Central memory CD8-positive, alpha-beta T cell (primary cell): ENCODE data around the gene EFNA1.
A peak's percentile ranks its signal among the peaks of the same experiment; 100 is the strongest.

Experiments
- ATAC-seq: fragments of 150-1000 bp; cut with Tn5 transposase; replicated peaks from 2 replicates; pipeline ENCODE4 v1.10.0; 2022; ENCODE audit warnings: mild to moderate bottlenecking, moderate FRiP score, moderate number of reproducible peaks; ENCODE audit not compliant: poor library complexity, severe bottlenecking; ENCODE audit errors: extremely low read depth
- DNase-seq, 2 donors: peaks; one replicate each; pipeline ENCODE4 v3.0.0; 2021; ENCODE audit warnings: low spot score in 2 of 2
- H3K27ac Mint-ChIP-seq: one replicate; pipeline ENCODE4 v1.8.0; 2022; ENCODE audit warnings: low read depth, mild to moderate bottlenecking, moderate library complexity, mixed read lengths
- H3K27me3 Mint-ChIP-seq: one replicate; pipeline ENCODE4 v1.8.0; 2022; ENCODE audit warnings: mixed read lengths
- H3K36me3 Mint-ChIP-seq: one replicate; pipeline ENCODE4 v1.8.0; 2022; ENCODE audit warnings: mild to moderate bottlenecking, moderate library complexity, mixed read lengths; ENCODE audit not compliant: insufficient read depth
- H3K4me1 Mint-ChIP-seq: one replicate; pipeline ENCODE4 v1.8.0; 2022; ENCODE audit warnings: mixed read lengths
- H3K4me3 Mint-ChIP-seq: one replicate; pipeline ENCODE4 v1.8.0; 2022; ENCODE audit warnings: mild to moderate bottlenecking, moderate library complexity, mixed read lengths
- H3K9me3 Mint-ChIP-seq: one replicate; pipeline ENCODE4 v1.8.0; 2022; ENCODE audit warnings: mixed read lengths

Gene EFNA1

DNA sequence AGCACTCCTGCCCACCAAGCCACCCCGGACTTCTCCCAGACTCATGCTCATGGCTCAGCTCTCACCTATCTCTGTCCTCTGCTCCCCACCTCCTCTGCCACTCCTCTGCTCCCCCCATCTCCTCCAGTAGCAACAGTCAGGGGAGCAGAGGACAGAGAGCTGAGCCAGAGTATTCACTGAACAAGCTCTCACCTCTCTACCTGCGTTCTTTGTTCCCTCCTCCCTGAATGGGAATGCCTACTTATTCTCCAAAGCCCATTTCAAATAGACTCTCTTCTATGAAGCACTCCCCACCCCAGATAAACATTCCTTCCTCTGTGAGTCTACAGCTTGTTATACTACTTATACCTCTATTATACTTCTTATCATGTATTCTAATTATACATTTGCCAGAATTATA lies 6.4 kb upstream of the EFNA1 start:
- DNase-seq (no peak), ATAC-seq (no peak)
- peaks cover 19% of the 10 kb centered on the region for H3K27me3 Mint-ChIP-seq
- no peak overlapping the region for H3K27ac Mint-ChIP-seq
- no peaks in the 10 kb centered on the region for H3K36me3 Mint-ChIP-seq
- H3K4me1 Mint-ChIP-seq: no peaks in the 10 kb centered on the region
- no peaks in the 10 kb centered on the region for H3K9me3 Mint-ChIP-seq
- H3K4me3 Mint-ChIP-seq: no peak overlapping the region

DNA sequence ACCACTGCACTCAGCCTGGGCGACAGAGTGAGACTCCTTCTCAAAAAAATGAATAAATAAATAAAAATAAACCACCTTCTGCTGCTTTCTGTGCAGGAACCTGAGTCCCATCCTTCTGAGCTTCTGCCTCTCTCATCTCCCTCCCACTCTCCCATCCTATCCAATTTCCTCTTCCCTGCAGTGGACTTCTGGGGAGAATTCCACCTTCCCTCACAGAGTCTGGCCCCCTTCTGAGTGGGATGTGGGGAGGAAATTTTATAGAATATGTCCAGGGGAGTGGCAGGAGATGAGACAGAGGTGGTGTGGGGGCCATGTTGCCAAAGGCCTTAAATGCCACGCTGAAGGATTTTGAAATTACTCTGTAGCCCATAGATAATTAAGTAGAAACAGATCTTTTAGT lies 5.4 kb upstream of the EFNA1 start:
- ATAC-seq (no peak), DNase-seq (no peak)
- H3K4me3 Mint-ChIP-seq: no peak overlapping the region
- no peak overlapping the region for H3K27ac Mint-ChIP-seq
- peaks cover 9% of the 10 kb centered on the region for H3K4me1 Mint-ChIP-seq
- no peaks in the 10 kb centered on the region for H3K36me3 Mint-ChIP-seq
- H3K27me3 Mint-ChIP-seq: peaks cover 19% of the 10 kb centered on the region
- H3K9me3 Mint-ChIP-seq: no peaks in the 10 kb centered on the region

DNA sequence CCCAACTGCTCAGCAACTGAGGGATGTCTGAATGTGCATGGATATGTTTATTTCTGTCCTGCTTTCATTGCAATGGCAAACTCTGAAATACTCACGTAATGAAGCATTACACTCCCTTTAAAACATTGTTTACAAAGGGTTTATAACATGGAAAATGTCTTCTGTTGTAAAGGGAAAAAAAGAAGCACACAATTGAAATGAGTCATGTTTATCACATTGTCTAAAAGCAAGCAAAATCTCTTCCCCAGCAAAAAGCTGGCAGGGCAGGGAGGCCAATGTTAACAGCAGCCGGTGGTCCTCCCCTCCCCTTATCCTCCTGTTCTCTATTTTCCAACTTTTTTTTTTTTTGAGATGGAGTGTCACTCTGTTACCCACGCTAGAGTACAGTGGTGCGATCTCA lies 3.9 kb upstream of the EFNA1 start:
- Mint-ChIP-seq H3K4me3 (no peak overlapping the region), H3K27me3 (peaks cover 22% of the 10 kb centered on the region), H3K36me3 (no peaks in the 10 kb centered on the region), H3K4me1 (peaks cover 20% of the 10 kb centered on the region), H3K27ac (no peak overlapping the region), H3K9me3 (no peaks in the 10 kb centered on the region)
- ATAC-seq: no peak
- no peak for DNase-seq

DNA sequence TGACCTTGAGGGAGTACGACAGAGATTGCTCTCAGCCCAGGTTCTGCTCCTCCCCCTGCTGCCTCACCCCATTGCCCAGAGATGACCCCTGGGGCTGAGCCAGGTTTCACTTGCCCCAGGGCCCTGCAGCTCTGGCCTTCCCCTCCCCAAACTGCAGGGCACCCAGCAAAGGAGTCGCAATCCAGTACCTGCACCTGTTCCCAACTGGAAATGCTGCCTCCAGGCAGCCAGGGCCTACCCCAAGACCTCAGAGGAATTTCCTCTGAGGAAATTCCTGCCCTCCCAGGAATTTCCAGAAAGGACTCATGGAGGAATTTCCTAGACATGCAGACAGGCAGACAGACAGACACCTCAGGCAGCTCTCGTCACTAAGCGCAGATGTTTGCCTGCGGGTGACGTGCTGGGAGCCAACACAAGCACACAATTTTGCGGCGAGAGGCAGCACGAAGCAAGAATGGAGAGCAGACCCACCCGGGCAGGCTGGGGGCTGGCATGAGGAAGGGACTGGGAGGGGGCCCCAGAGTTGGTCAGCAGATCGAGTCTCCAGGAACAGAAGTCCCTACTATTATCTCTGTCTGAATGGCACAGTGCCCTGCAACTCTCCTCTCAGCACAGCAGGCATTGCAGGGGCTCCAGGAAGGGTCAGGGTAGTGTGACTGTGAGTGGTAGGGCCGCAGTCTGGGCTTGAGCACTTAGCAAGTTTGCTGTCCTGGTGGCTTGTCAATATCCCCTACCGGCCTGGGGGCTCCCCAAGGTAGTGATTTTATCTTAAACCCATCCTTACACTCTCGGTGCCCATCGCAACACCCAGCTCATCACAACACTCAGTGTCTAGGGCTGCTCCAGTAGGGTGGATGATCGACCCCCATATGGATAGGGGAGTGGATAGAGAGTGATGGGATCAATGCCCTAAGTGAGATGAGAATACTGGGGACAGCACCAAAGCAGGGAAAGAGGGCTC lies 2.9 kb upstream of the EFNA1 start:
- peaks cover 31% of the 10 kb centered on the region for H3K27me3 Mint-ChIP-seq
- ATAC-seq: no peak
- H3K9me3 Mint-ChIP-seq: no peaks in the 10 kb centered on the region
- H3K36me3 Mint-ChIP-seq: no peaks in the 10 kb centered on the region
- peaks cover 24% of the 10 kb centered on the region for H3K4me1 Mint-ChIP-seq
- H3K27ac Mint-ChIP-seq: no peak overlapping the region
- no peak for DNase-seq
- H3K4me3 Mint-ChIP-seq: no peak overlapping the region

DNA sequence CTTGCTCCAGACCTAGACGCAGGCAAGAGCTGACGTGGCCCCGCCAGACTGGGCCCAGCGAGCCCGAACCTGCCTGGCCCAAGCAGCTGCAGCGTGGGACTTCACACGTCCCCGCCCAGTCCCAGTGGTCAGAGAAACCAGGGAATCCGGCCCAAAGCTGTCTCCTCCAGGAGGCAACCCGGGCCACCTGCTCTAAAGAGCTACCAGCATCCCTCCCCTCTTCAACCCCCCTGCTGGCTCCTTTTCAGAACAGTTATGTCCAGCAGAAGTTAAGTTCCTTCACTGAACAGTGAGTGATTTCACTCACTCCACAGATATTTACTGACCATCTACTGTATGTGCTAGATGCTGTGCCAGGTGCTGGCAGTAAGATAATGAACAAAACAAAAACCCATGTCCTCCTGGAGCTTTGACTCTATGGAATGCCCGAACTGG lies 2.1 kb upstream of the EFNA1 start:
- no peak for ATAC-seq
- no peak for DNase-seq
- Mint-ChIP-seq H3K4me3 (peak overlapping the region; percentile 32), H3K27me3 (peaks cover 36% of the 10 kb centered on the region), H3K9me3 (no peaks in the 10 kb centered on the region), H3K27ac (no peak overlapping the region), H3K36me3 (no peaks in the 10 kb centered on the region), H3K4me1 (peaks cover 24% of the 10 kb centered on the region)

DNA sequence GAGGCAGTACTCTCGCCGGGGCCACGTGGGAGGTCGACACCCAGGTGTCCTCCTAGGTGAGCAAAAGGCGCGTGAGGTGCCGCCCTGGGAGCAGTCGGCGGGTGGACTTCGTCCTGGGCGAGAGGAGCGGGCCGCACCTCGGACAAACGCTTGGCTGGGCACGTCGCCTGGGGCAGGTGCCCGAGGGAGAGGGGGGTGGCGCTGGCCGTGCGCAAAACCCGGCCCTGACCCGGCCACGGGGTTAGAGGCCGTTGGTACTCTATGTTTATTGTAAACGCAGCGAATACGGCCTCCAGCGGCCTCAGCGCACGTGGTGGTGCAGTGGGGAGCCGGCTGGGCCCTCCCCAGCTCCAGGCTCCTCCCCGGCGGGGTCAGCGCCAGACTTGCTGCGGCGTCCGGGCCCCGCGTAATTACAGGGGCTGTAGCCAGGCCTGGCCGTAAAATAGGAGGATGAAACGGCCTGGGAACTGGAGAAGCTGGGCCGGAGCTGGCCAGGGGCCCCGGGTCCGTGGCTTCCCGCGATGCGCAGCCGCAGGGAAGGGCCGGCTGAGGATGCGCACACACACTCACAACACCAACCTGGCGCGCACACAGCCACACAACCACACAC lies 1.6 kb upstream of the EFNA1 start:
- ATAC-seq: no peak
- DNase-seq: no peak
- peaks cover 24% of the 10 kb centered on the region for H3K4me1 Mint-ChIP-seq
- H3K9me3 Mint-ChIP-seq: no peaks in the 10 kb centered on the region
- H3K27me3 Mint-ChIP-seq: peaks cover 41% of the 10 kb centered on the region
- peak overlapping the region; percentile 81 for H3K4me3 Mint-ChIP-seq
- H3K27ac Mint-ChIP-seq: no peak overlapping the region
- H3K36me3 Mint-ChIP-seq: no peaks in the 10 kb centered on the region

DNA sequence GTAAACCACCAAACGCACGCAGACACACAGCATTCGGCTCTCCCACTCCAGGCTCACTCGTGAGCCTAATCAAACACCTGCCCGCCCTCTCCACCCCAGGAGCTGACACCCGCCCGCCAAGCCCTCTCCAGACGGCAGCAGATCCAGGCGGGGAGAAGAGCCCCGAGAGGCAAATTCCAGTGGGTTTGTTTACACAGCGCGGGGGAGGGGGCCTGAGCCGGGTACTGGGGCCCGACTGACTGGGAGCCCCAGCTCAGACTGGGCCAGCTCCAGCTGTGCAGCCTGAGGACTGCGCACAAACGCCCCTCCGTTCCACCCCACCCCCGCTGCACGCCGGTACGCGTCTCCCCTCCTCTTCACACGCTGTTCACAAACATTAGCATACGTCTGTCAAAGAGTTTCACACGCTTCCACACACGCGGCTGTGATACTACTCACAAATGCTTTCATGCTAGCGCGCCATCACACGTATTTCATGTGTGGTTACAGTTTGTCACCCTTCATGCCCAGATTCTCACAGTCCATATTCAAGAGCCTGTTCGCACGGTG lies 1.0 kb upstream of the EFNA1 start:
- Mint-ChIP-seq H3K27ac (peak overlapping the region; percentile 30), H3K4me1 (peaks cover 24% of the 10 kb centered on the region), H3K9me3 (no peaks in the 10 kb centered on the region), H3K36me3 (no peaks in the 10 kb centered on the region), H3K4me3 (peak overlapping the region; percentile 81), H3K27me3 (peaks cover 44% of the 10 kb centered on the region)
- DNase-seq (peak in 1 of 2 donors; percentile 50), ATAC-seq (peak; percentile 93)

DNA sequence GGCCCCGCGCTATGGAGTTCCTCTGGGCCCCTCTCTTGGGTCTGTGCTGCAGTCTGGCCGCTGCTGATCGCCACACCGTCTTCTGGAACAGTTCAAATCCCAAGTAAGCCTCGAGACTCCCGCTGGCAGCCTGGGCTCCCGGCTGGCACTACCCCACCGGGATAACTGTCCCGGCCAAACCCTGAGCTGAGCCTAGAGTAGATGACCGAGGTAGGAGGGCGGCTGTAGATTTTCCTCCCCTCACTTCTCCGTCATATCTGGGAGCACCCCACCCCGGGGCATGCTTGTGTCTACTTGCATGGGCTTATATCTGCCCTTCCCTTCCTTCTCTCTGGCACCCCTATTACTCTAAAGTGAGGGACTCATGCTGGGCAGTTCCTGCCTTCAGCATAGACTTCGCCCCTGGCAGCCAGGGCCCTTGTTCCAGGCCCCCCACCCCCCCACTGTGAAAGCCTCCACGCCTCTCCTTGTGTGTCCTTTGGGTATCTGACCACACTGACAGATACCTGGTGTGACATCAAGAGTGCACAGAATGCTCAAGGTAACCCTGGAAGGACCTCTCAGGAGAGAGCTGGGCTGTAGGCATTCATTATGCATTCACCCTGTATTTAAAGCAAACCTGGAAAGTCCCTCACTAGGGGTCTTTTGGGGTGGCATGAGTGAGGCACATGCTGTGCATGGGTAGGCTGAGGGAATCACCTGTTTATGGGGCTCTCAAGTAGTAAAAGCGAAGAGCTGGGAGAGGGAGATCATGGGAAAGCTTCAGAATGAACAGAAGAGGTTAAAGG lies 485 bp downstream of the EFNA1 start:
- H3K4me1 Mint-ChIP-seq: peaks cover 24% of the 10 kb centered on the region
- peak overlapping the region; percentile 81 for H3K4me3 Mint-ChIP-seq
- no peak for DNase-seq
- no peaks in the 10 kb centered on the region for H3K9me3 Mint-ChIP-seq
- no peaks in the 10 kb centered on the region for H3K36me3 Mint-ChIP-seq
- H3K27ac Mint-ChIP-seq: peak overlapping the region; percentile 13
- peaks cover 44% of the 10 kb centered on the region for H3K27me3 Mint-ChIP-seq
- ATAC-seq: no peak

DNA sequence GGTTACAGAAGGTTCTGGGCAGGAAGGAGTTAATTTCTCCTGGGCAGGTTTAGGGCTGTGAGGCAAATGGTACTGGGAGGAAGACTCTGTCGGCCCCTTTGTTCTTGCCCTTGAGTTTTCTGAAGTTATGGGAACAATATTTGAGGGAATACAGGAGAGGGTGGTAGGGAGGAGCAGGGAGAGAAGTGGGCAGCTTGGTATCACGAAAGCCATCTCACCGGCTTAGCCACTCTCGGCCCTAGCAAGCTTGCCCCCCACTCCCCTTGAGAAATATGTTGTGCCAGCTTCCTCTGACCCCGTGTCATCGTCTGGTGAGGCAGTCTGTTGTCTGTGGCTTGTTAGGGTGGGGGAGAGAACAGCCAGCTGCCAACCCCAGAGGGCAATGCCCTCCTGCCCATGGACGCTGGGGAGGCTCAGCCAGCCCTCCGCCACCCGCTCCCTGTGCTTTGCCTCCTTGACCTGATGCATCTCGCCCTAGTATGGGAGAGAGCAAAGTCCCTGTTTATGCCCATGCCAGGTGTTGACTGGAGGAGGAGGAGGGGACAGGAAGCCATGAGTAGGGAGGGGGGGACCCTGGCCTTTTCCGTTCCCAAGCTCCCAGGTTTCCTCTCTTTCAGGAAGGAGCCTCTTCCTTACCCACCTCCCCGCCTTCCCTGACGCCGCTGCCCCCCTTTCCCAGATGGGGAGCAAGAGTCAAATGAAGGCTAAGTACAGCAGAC lies 1.2 kb downstream of the EFNA1 start:
- Mint-ChIP-seq H3K4me3 (peak overlapping the region; percentile 81), H3K27me3 (peaks cover 44% of the 10 kb centered on the region), H3K4me1 (peaks cover 24% of the 10 kb centered on the region), H3K9me3 (no peaks in the 10 kb centered on the region), H3K36me3 (no peaks in the 10 kb centered on the region), H3K27ac (no peak overlapping the region)
- ATAC-seq (no peak), DNase-seq (no peak)

DNA sequence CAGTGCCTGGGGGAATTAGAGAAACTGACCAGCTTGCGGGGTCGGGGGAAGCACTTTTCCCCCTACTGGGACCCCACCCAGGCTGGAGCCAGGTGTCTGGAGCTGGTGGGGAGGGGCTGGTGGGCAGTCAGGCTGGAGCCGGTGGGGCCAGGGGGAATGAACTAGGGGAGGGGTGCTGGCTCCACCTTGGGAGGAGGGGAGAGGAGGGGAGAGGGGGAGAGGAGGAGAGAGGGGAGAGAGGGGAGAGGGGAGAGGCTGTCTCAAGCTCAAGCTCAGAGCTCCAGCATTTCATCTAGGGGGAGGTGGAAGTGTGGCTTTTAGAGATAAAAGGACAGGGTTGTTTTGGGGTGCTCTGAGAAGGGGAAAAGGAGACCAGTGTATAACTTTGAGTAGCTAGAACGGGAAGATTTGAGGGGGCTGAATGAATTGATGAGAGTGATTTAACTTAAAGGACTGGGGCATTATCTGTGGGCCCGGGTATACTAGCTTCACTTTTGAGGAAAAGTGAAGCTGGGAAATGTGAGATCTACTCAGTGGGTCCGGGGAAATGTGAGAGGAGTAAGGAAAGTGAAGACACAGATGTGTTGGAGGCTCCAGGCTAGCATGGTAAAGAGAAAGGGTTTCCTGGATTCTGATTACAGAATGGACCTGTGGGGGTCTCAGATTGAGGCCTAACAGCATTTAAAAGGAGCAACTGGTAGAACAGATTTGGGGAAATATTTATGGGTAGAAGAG lies 2.8 kb downstream of the EFNA1 start:
- Mint-ChIP-seq H3K27me3 (peaks cover 44% of the 10 kb centered on the region), H3K9me3 (no peaks in the 10 kb centered on the region), H3K4me3 (no peak overlapping the region), H3K27ac (no peak overlapping the region), H3K36me3 (peaks cover 1% of the 10 kb centered on the region), H3K4me1 (peaks cover 33% of the 10 kb centered on the region)
- ATAC-seq: no peak
- DNase-seq: no peak

DNA sequence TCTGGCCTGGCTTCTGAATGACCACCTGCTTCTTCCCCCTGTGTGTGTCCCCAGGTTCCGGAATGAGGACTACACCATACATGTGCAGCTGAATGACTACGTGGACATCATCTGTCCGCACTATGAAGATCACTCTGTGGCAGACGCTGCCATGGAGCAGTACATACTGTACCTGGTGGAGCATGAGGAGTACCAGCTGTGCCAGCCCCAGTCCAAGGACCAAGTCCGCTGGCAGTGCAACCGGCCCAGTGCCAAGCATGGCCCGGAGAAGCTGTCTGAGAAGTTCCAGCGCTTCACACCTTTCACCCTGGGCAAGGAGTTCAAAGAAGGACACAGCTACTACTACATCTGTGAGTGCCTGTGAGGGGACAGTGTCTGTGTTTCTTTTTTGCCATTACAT lies 3.6 kb downstream of the EFNA1 start:
- Mint-ChIP-seq H3K4me3 (no peak overlapping the region), H3K36me3 (peaks cover 7% of the 10 kb centered on the region), H3K27me3 (peaks cover 44% of the 10 kb centered on the region), H3K27ac (no peak overlapping the region), H3K4me1 (peaks cover 40% of the 10 kb centered on the region), H3K9me3 (no peaks in the 10 kb centered on the region)
- no peak for DNase-seq
- ATAC-seq: no peak
